ENCODE measurements around the gene CFDP1. TPM values are rescaled to one million over a fixed set of nuclear protein-coding genes. Genes with fewer than 3 reads are reported as not detected.

CFDP1 gene
- total RNA-seq, 2 experiments from 2014 or later: 44.0 to 48.2 TPM

GRCh38 chr16:75246504-75247205 lies 186.6 kb downstream of the CFDP1 start:
- ChIA-PET POLR2A (no interaction called here), CTCF (interaction anchor here (1.1 kb wide), 1 partner anchor 157 kb away, joined by 6 read pairs; no protein-coding TSS in a partner anchor)
- intact Hi-C loops (cut with DNase I, micrococcal nuclease): no loop called here
- Mint-ChIP-seq H3K27me3 (peaks cover 9% of the 10 kb centered on the region), H3K4me3 (no peak overlapping the region), H3K9me3 (ENCODE audit: low read depth) (no peaks in the 10 kb centered on the region), H3K36me3 (ENCODE audit: low read depth) (no peaks in the 10 kb centered on the region), H3K4me1 (peaks cover 4% of the 10 kb centered on the region), H3K27ac (no peak overlapping the region)
- no peak for ATAC-seq
- no peak for DNase-seq

GRCh38 chr16:75244844-75245758 lies 188.2 kb downstream of the CFDP1 start:
- no peak for ATAC-seq
- Mint-ChIP-seq H3K27me3 (peaks cover 5% of the 10 kb centered on the region), H3K36me3 (ENCODE audit: low read depth) (no peaks in the 10 kb centered on the region), H3K9me3 (ENCODE audit: low read depth) (no peaks in the 10 kb centered on the region), H3K27ac (no peak overlapping the region), H3K4me3 (no peak overlapping the region), H3K4me1 (no peaks in the 10 kb centered on the region)
- intact Hi-C loops (cut with DNase I, micrococcal nuclease): no loop called here
- CTCF ChIA-PET: interaction anchor here (0.7 to 1.0 kb wide), 2 partner anchors 66 to 148 kb away, joined by 3 read pairs; no protein-coding TSS in a partner anchor
- POLR2A ChIA-PET: interaction anchor here (0.6 kb wide), 1 partner anchor 578 kb away, joined by 3 read pairs; the partner anchor contains the start of gene RFWD3
- no peak for DNase-seq

GRCh38 chr16:75244225-75244809 lies 189.0 kb downstream of the CFDP1 start:
- no peaks in the 10 kb centered on the region for H3K4me1 Mint-ChIP-seq
- CTCF ChIA-PET: interaction anchor here (1.0 kb wide), 1 partner anchor 149 kb away, joined by 3 read pairs; no protein-coding TSS in a partner anchor
- H3K4me3 Mint-ChIP-seq: no peak overlapping the region
- POLR2A ChIA-PET: no interaction called here
- H3K36me3 Mint-ChIP-seq (ENCODE audit: low read depth): no peaks in the 10 kb centered on the region
- H3K27me3 Mint-ChIP-seq: peaks cover 2% of the 10 kb centered on the region
- ATAC-seq (no peak), DNase-seq (no peak)
- intact Hi-C loops (cut with DNase I, micrococcal nuclease): no loop called here
- H3K9me3 Mint-ChIP-seq (ENCODE audit: low read depth): no peaks in the 10 kb centered on the region
- H3K27ac Mint-ChIP-seq: no peak overlapping the region

Other genes starting within 250 kb of the CFDP1 start
- not detected for gene CTRB2, start 226.3 kb downstream of the CFDP1 start, total RNA-seq
- gene CTRB1, start 214.5 kb downstream of the CFDP1 start, total RNA-seq: not detected
- 1 to 10 TPM in 1 of 2 experiments, under 1 TPM in 1; 0.98 to 1.7 TPM for gene BCAR1, start 181.9 kb downstream of the CFDP1 start, total RNA-seq
- gene TMEM170A, start 31.2 kb upstream of the CFDP1 start, total RNA-seq: 10 to 100 TPM; 22.0 to 30.5 TPM
- gene CHST6, start 61.9 kb upstream of the CFDP1 start, total RNA-seq: not detected
- gene CHST5, start 102.6 kb upstream of the CFDP1 start, total RNA-seq: under 1 TPM; 0.40 to 0.41 TPM
- gene TMEM231, start 122.7 kb upstream of the CFDP1 start, total RNA-seq: 1 to 10 TPM; 3.6 to 4.1 TPM
- gene GABARAPL2, start 132.9 kb upstream of the CFDP1 start, total RNA-seq: 10 to 100 TPM; 31.9 to 58.0 TPM
- gene ADAT1, start 189.8 kb upstream of the CFDP1 start, total RNA-seq: 10 to 100 TPM; 48.3 to 55.7 TPM
- 100 to 1,000 TPM; 309 to 332 TPM for gene KARS1, start 214.2 kb upstream of the CFDP1 start, total RNA-seq
- gene TERF2IP, start 214.3 kb upstream of the CFDP1 start, total RNA-seq: 10 to 100 TPM; 70.6 to 72.6 TPM
- not detected for gene CPHXL2, start 243.5 kb upstream of the CFDP1 start, total RNA-seq

Measured in activated CD4-positive, alpha-beta T cell treated with anti-CD3 and anti-CD28 coated beads for 36 hours (primary cell).